ENCODE measurements around the gene CARD11.

DNA sequence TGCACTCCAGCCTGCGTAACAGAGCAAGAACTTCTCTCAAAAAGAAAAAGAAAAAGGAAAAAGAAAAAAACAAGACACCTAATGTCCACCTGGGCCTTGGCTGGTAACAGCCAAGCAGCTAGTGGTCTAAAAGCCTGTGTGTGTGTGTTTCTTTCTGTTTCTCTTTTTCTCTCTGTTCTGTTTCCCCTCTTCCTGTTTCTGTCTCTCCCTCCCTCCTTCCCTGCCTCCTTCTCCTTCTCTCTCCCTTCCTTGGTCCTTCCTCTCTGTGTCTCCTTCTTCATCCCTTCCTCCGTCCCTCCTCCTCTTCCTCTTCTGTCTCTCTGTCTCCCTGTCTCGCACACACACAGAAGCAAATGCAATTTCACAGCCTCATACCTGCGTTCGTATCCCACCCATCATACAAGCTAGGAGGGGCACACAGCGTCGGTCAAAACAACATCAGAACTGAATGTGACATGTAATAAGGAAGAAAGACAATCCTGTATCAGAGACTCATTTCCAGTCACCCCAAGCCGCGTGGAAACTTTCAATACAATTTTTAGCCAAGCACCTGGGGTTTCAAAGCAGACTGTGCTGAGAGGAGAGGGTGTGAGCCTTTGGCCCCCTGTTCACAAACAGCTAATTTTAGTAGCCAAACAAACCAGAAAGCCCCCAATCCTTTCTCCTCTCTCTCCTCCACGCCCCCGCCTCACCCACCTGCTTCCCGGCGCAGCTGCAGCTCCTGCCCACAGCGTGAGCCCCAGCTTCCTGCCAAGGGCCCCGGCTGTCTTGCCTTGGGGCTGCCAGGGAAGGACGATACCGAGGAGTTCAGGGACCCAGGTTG lies 149.3 kb downstream of the CARD11 start:
- TF ChIP-seq CTCF (conservative IDR thresholded peaks at IDR 0.05; ENCODE audit: low read depth in 2 of 2) (no peak), EZH2 (IDR thresholded peaks at IDR 0.05; ENCODE audit: low read depth, unreplicated experiment) (no peak), CREB1 (CRISPR knock-in tag; IDR thresholded peaks at IDR 0.05; ENCODE audit: low read depth) (no peak), POLR2AphosphoS5 (IDR thresholded peaks at IDR 0.05; ENCODE audit: low read depth) (no peak), ZNF114 (CRISPR knock-in tag; IDR thresholded peaks at IDR 0.05) (no peak), EZH2phosphoT487 (IDR thresholded peaks at IDR 0.05; ENCODE audit: unreplicated experiment) (no peak)
- TF ChIP-seq, protein P1, sequence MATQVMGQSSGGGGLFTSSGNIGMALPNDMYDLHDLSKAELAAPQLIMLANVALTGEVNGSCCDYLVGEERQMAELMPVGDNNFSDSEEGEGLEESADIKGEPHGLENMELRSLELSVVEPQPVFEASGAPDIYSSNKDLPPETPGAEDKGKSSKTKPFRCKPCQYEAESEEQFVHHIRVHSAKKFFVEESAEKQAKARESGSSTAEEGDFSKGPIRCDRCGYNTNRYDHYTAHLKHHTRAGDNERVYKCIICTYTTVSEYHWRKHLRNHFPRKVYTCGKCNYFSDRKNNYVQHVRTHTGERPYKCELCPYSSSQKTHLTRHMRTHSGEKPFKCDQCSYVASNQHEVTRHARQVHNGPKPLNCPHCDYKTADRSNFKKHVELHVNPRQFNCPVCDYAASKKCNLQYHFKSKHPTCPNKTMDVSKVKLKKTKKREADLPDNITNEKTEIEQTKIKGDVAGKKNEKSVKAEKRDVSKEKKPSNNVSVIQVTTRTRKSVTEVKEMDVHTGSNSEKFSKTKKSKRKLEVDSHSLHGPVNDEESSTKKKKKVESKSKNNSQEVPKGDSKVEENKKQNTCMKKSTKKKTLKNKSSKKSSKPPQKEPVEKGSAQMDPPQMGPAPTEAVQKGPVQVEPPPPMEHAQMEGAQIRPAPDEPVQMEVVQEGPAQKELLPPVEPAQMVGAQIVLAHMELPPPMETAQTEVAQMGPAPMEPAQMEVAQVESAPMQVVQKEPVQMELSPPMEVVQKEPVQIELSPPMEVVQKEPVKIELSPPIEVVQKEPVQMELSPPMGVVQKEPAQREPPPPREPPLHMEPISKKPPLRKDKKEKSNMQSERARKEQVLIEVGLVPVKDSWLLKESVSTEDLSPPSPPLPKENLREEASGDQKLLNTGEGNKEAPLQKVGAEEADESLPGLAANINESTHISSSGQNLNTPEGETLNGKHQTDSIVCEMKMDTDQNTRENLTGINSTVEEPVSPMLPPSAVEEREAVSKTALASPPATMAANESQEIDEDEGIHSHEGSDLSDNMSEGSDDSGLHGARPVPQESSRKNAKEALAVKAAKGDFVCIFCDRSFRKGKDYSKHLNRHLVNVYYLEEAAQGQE (IDR thresholded peaks at IDR 0.05; ENCODE audit: unreplicated experiment): no peak
